K562 (cell line): ENCODE data around the gene HLA-DPA1.

ENCODE experiments used
- HDAC6 ChIP-seq: IDR thresholded peaks from 2 replicates; pipeline ENCODE4 v1.6.1; 2012; ENCODE audit warnings: low read depth, mild to moderate bottlenecking, control low read depth, inconsistent platforms, low read length, moderate library complexity
- JUND ChIP-seq, 2 experiments: IDR thresholded peaks; 2 replicates in 1 of 2; 3 replicates in 1 of 2; pipeline ENCODE4 v1.6.1; 2011; ENCODE audit warnings: borderline replicate concordance in 2 of 2, low read depth in 2 of 2, low read length in 2 of 2, improper control_type of control experiment in 1 of 2, missing biosample characterization in 1 of 2, missing genetic modification characterization in 1 of 2, missing genetic modification reagents in 1 of 2
- NFYB ChIP-seq: IDR thresholded peaks from 2 replicates; pipeline ENCODE4 v1.6.1; 2011; ENCODE audit warnings: mild to moderate bottlenecking, moderate library complexity; ENCODE audit not compliant: insufficient read length; ENCODE audit errors: extremely low read depth
- POLR2A ChIP-seq: fragments of 450-650 bp; conservative IDR thresholded peaks from 2 replicates; pipeline ENCODE4 v1.6.1; 2016
- TAF15 ChIP-seq: fragments of 200-400 bp; formaldehyde crosslinking; IDR thresholded peaks from 2 replicates; pipeline ENCODE4 v1.6.1; 2017; ENCODE audit warnings: mild to moderate bottlenecking, low read depth, low read length, moderate library complexity
- TEAD1 ChIP-seq, 2 experiments: fragments of 450-650 bp in 1 of 2; sonication (generic) in 1 of 2; formaldehyde crosslinking; IDR thresholded peaks; 2 replicates each; pipeline versions ENCODE4 v1.4.0 to v1.8.0; 2020 to 2022; ENCODE audit warnings: mild to moderate bottlenecking in 2 of 2, missing genetic modification reagents in 1 of 2
- ZNF197 ChIP-seq: fragments of 200-800 bp; sonication (Bioruptor generic); IDR thresholded peaks from 2 replicates; pipeline ENCODE4 v1.6.1; 2016; ENCODE audit warnings: low read depth, missing genetic modification characterization, missing compliant biosample characterization
- TF ChIP-seq, protein P1 (sequence below): fragments of 200-800 bp; sonication (Bioruptor generic); IDR thresholded peaks from 2 replicates; pipeline ENCODE4 v1.6.1; 2017; ENCODE audit warnings: missing genetic modification characterization, missing compliant biosample characterization
- TF ChIP-seq, protein P2 (sequence below), 3 experiments: IDR thresholded peaks in 2 of 3; conservative IDR thresholded peaks in 1 of 3; 2 replicates each; pipeline ENCODE4 v1.5.1; 2011 to 2012; ENCODE audit warnings: low read length in 3 of 3, mild to moderate bottlenecking in 3 of 3, control low read depth in 2 of 3, improper control_type of control experiment in 1 of 3, inconsistent platforms in 1 of 3, low read depth in 1 of 3, mixed read lengths in 1 of 3, moderate library complexity in 1 of 3; ENCODE audit not compliant: insufficient read depth in 2 of 3

DNA sequence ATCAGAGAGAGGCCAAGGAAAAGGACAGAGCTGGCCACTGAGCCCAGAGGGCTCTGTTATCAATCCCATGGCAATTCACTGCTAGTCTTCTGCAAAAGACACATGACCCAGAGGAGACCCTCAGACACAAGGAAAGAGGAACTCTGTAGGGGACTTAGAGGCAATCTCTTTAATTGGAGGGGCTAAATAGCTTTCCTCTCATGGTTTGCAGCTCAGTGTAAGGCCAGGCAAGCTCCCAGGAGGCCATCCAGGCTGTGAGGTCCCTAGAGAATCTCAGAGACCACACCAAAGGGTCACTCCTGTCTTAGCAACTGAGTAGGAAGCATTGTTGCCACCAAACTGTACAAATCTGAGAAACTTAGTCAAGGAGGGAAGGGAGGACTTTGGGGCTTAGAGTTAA, 54.1 kb downstream of the HLA-DPA1 start:
- TF ChIP-seq, protein P1, sequence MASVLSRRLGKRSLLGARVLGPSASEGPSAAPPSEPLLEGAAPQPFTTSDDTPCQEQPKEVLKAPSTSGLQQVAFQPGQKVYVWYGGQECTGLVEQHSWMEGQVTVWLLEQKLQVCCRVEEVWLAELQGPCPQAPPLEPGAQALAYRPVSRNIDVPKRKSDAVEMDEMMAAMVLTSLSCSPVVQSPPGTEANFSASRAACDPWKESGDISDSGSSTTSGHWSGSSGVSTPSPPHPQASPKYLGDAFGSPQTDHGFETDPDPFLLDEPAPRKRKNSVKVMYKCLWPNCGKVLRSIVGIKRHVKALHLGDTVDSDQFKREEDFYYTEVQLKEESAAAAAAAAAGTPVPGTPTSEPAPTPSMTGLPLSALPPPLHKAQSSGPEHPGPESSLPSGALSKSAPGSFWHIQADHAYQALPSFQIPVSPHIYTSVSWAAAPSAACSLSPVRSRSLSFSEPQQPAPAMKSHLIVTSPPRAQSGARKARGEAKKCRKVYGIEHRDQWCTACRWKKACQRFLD: no peak
- no peak for TF ChIP-seq NFYB
- TF ChIP-seq, protein P2, sequence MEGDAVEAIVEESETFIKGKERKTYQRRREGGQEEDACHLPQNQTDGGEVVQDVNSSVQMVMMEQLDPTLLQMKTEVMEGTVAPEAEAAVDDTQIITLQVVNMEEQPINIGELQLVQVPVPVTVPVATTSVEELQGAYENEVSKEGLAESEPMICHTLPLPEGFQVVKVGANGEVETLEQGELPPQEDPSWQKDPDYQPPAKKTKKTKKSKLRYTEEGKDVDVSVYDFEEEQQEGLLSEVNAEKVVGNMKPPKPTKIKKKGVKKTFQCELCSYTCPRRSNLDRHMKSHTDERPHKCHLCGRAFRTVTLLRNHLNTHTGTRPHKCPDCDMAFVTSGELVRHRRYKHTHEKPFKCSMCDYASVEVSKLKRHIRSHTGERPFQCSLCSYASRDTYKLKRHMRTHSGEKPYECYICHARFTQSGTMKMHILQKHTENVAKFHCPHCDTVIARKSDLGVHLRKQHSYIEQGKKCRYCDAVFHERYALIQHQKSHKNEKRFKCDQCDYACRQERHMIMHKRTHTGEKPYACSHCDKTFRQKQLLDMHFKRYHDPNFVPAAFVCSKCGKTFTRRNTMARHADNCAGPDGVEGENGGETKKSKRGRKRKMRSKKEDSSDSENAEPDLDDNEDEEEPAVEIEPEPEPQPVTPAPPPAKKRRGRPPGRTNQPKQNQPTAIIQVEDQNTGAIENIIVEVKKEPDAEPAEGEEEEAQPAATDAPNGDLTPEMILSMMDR (IDR thresholded peaks at IDR 0.05 in 2 of 3, conservative IDR thresholded peaks at IDR 0.05 in 1 of 3; ENCODE audit: insufficient read depth in 2 of 3, low read depth in 1 of 3, low read length in 3 of 3): no peak
- no peak for TF ChIP-seq TAF15
- no peak for TF ChIP-seq HDAC6
- no peak for TF ChIP-seq POLR2A
- TF ChIP-seq TEAD1 (CRISPR knock-in tag; IDR thresholded peaks at IDR 0.05): no peak
- no peak for TF ChIP-seq JUND (IDR thresholded peaks at IDR 0.05; ENCODE audit: borderline replicate concordance, low read depth, low read length)
- TF ChIP-seq JUND (tag; IDR thresholded peaks at IDR 0.05; ENCODE audit: borderline replicate concordance, low read depth, low read length): no peak
- no peak for TF ChIP-seq ZNF197
